Measurements from ENCODE around the gene TBC1D13. TPM values are rescaled to one million over a fixed set of nuclear protein-coding genes. Genes with fewer than 3 reads are reported as not detected.

TBC1D13 gene
- total and polyA plus RNA-seq, 10 of the 15 experiments (the other 5 are each of a cell fraction or from before 2014, with no cell fraction given), result 3.0 to 23.1 (median 16.5) TPM

DNA sequence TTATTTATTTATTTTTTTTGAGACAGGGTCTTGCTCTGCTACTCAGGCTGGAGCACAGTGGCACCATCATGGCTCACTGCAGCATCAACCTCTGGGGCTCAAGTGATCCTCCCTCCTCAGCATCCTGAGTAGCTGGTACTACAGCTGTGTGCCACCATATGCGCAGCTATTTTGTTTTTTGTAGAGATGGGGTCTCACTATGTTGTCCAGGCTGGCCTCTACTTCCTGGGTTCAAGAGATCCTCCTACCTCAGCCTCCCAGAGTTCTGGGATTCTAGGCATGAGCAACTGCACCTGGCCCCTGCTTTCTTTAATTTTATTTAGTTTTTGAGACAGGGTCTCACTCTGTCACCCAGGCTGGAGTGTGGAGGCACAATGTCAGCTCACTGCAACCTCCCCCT lies 43.6 kb upstream of the TBC1D13 start:
- no TSS peak for BruUV-seq (replicated peaks)
- Histone ChIP-seq H3K4me1 (ENCODE audit: control insufficient read depth, insufficient read depth, low read length) (no peaks in the 10 kb centered on the region), H3K4me3 (no peak overlapping the region), H3K9me3 (replicated peaks; ENCODE audit: control insufficient read depth, insufficient read depth, low read length) (no peaks in the 10 kb centered on the region), H2AFZ (ENCODE audit: control insufficient read depth, low read depth, low read length) (no peak overlapping the region), H3K27me3 (replicated peaks in 1 of 2; ENCODE audit: control insufficient read depth in 2 of 2, insufficient read depth in 2 of 2, low read length in 1 of 2) (no peaks in the 10 kb centered on the region), H3K4me2 (ENCODE audit: control insufficient read depth, insufficient read depth) (no peak overlapping the region), H3K9ac (ENCODE audit: control insufficient read depth, insufficient read depth, low read length) (no peak overlapping the region), H3K27ac (ENCODE audit: control insufficient read depth, insufficient read depth) (no peak overlapping the region), H3K79me2 (ENCODE audit: control insufficient read depth, insufficient read depth, low read length) (no peaks in the 10 kb centered on the region), H3K36me3 (ENCODE audit: control insufficient read depth in 2 of 2, insufficient read depth in 2 of 2, low read length in 1 of 2) (no peaks in the 10 kb centered on the region), H4K20me1 (ENCODE audit: control insufficient read depth, insufficient read depth) (no peaks in the 10 kb centered on the region)
- in situ Hi-C loops (cut with MboI), result no loop called here
- 92% methylated on average over 1 of the region's 1 CpG for WGBS (ENCODE audit: insufficient coverage, insufficient replicate concordance, low lambda C conversion rate, missing lambda C conversion rate)
- ATAC-seq, result no peak
- DNase-seq (ENCODE audit: low read depth, low spot score), result no peak
- ChIA-PET CTCF (interaction anchor here (0.6 to 1.5 kb wide), 3 partner anchors 19 to 61 kb away, joined by 3 to 4 read pairs (median 3); no protein-coding TSS in a partner anchor), POLR2A (no interaction called here), RAD21 (ENCODE audit: unreplicated experiment) (no interaction called here), SMC1A (ENCODE audit: uncharacterized antibody, unreplicated experiment) (no interaction called here)
- FAIRE-seq, result no peak
- intact Hi-C loops (cut with micrococcal nuclease; ENCODE audit: unreplicated experiment), result no loop called here
- TF ChIP-seq SRF (IDR thresholded peaks at IDR 0.05; ENCODE audit: low read depth in 2 of 2, low read length in 2 of 2) (no peak), CBX5 (IDR thresholded peaks at IDR 0.05; ENCODE audit: low read depth) (no peak), ATF7 (IDR thresholded peaks at IDR 0.05; ENCODE audit: low read depth) (no peak), MEF2B (IDR thresholded peaks at IDR 0.05; ENCODE audit: partially characterized antibody, poor library complexity, severe bottlenecking) (no peak), TARDBP (IDR thresholded peaks at IDR 0.05; ENCODE audit: borderline replicate concordance) (no peak), TAF1 (IDR thresholded peaks at IDR 0.05; ENCODE audit: borderline replicate concordance, low read depth, low read length) (no peak), WRNIP1 (IDR thresholded peaks at IDR 0.05; ENCODE audit: borderline replicate concordance, low read depth, low read length) (no peak), STAT3 (IDR thresholded peaks at IDR 0.05; ENCODE audit: low read depth, low read length) (no peak), TCF7 (IDR thresholded peaks at IDR 0.05; ENCODE audit: borderline replicate concordance) (no peak), BCL11A (IDR thresholded peaks at IDR 0.05; ENCODE audit: low read depth, low read length) (no peak), NR2C2 (IDR thresholded peaks at IDR 0.05; ENCODE audit: borderline replicate concordance, control insufficient read depth, insufficient read length, low read depth) (no peak), HCFC1 (IDR thresholded peaks at IDR 0.05; ENCODE audit: low read length) (no peak), RFX5 (IDR thresholded peaks at IDR 0.05; ENCODE audit: low read depth, low read length) (no peak), ZZZ3 (IDR thresholded peaks at IDR 0.05; ENCODE audit: control insufficient read depth, insufficient read length, low read depth) (no peak)
- TF ChIP-seq, protein P1, sequence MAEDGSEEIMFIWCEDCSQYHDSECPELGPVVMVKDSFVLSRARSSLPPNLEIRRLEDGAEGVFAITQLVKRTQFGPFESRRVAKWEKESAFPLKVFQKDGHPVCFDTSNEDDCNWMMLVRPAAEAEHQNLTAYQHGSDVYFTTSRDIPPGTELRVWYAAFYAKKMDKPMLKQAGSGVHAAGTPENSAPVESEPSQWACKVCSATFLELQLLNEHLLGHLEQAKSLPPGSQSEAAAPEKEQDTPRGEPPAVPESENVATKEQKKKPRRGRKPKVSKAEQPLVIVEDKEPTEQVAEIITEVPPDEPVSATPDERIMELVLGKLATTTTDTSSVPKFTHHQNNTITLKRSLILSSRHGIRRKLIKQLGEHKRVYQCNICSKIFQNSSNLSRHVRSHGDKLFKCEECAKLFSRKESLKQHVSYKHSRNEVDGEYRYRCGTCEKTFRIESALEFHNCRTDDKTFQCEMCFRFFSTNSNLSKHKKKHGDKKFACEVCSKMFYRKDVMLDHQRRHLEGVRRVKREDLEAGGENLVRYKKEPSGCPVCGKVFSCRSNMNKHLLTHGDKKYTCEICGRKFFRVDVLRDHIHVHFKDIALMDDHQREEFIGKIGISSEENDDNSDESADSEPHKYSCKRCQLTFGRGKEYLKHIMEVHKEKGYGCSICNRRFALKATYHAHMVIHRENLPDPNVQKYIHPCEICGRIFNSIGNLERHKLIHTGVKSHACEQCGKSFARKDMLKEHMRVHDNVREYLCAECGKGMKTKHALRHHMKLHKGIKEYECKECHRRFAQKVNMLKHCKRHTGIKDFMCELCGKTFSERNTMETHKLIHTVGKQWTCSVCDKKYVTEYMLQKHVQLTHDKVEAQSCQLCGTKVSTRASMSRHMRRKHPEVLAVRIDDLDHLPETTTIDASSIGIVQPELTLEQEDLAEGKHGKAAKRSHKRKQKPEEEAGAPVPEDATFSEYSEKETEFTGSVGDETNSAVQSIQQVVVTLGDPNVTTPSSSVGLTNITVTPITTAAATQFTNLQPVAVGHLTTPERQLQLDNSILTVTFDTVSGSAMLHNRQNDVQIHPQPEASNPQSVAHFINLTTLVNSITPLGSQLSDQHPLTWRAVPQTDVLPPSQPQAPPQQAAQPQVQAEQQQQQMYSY (CRISPR knock-in tag; IDR thresholded peaks at IDR 0.05), result no peak
- TF ChIP-seq, protein P2, sequence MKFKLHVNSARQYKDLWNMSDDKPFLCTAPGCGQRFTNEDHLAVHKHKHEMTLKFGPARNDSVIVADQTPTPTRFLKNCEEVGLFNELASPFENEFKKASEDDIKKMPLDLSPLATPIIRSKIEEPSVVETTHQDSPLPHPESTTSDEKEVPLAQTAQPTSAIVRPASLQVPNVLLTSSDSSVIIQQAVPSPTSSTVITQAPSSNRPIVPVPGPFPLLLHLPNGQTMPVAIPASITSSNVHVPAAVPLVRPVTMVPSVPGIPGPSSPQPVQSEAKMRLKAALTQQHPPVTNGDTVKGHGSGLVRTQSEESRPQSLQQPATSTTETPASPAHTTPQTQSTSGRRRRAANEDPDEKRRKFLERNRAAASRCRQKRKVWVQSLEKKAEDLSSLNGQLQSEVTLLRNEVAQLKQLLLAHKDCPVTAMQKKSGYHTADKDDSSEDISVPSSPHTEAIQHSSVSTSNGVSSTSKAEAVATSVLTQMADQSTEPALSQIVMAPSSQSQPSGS (IDR thresholded peaks at IDR 0.05; ENCODE audit: low read length), result no peak
